HepG2 (cell line): ENCODE measurements around the gene SNRNP48. TPM values are rescaled to one million over a fixed set of nuclear protein-coding genes. Genes with fewer than 3 reads are reported as not detected.

Experiments used
- JUNB ChIP-seq: sonication (generic); formaldehyde crosslinking; IDR thresholded peaks from 2 replicates; pipeline ENCODE4 v1.8.0; 2022; ENCODE audit warnings: missing genetic modification reagents, mild to moderate bottlenecking, borderline replicate concordance
- MAF1 ChIP-seq: sonication (generic); formaldehyde crosslinking; IDR thresholded peaks from 2 replicates; pipeline ENCODE4 v1.5.0; 2020; ENCODE audit warnings: missing genetic modification reagents, borderline replicate concordance
- MLLT10 ChIP-seq: sonication (generic); formaldehyde crosslinking; IDR thresholded peaks from 2 replicates; pipeline ENCODE4 v1.4.0; 2020; ENCODE audit warnings: missing genetic modification reagents
- PHF21A ChIP-seq: sonication (generic); formaldehyde crosslinking; IDR thresholded peaks from 2 replicates; pipeline ENCODE4 v1.5.0; 2020; ENCODE audit warnings: mild to moderate bottlenecking, missing genetic modification reagents
- POLR2AphosphoS2 ChIP-seq: IDR thresholded peaks from 2 replicates; pipeline ENCODE4 v1.6.1; 2011; ENCODE audit warnings: low read depth, low read length, improper control_type of control experiment
- RBM22 ChIP-seq: fragments of 200-400 bp; formaldehyde crosslinking; optimal IDR thresholded peaks from 2 replicates; pipeline ENCODE3; 2017; ENCODE audit warnings: mild to moderate bottlenecking, low read length, moderate library complexity
- SALL1 ChIP-seq: sonication (generic); formaldehyde crosslinking; IDR thresholded peaks from 2 replicates; pipeline ENCODE4 v1.8.0; 2022; ENCODE audit warnings: mild to moderate bottlenecking, missing genetic modification reagents
- SATB2 ChIP-seq: sonication (generic); formaldehyde crosslinking; IDR thresholded peaks from 2 replicates; pipeline ENCODE4 v1.5.0; 2020; ENCODE audit warnings: missing genetic modification reagents
- SPEN ChIP-seq: sonication (generic); formaldehyde crosslinking; IDR thresholded peaks from 2 replicates; pipeline ENCODE4 v1.5.1; 2020; ENCODE audit warnings: low read depth, mild to moderate bottlenecking, missing genetic modification reagents
- THYN1 ChIP-seq: sonication (generic); formaldehyde crosslinking; IDR thresholded peaks from 2 replicates; pipeline ENCODE4 v1.8.1; 2023; ENCODE audit warnings: low read depth, mild to moderate bottlenecking, moderate library complexity, missing genetic modification reagents, borderline replicate concordance
- ZNF557 ChIP-seq: sonication (generic); formaldehyde crosslinking; IDR thresholded peaks from 2 replicates; pipeline ENCODE4 v1.4.0; 2020; ENCODE audit warnings: missing genetic modification reagents
- polyA plus RNA-seq, 8 experiments: library from polyadenylated mRNA; depleted of rRNA in 3 of 8; stranded (reverse) in 7 of 8; unstranded in 1 of 8; fragments of >200 nt; fragmentation: Illumina TruSeq in 4 of 8; extraction: Trizol in 4 of 8; gene quantifications; 2 replicates each; pipeline versions ENCODE4 v1.2.1 to v1.2.3, GENCODE V29; 2011 to 2016; ENCODE audit warnings: low read depth in 4 of 8, missing spikeins in 1 of 8, mixed read lengths in 1 of 8; ENCODE audit not compliant: insufficient read depth in 1 of 8
- total RNA-seq, 5 experiments: library from RNA; depleted of rRNA; stranded (reverse); fragments of >200 nt; fragmentation: Illumina TruSeq; extraction: Trizol; gene quantifications; 2 replicates each; pipeline ENCODE4 v1.2.3, GENCODE V29; 2016; ENCODE audit warnings: low read depth in 1 of 5
- TF ChIP-seq, protein P1 (sequence below): sonication (generic); formaldehyde crosslinking; conservative IDR thresholded peaks from 2 replicates; pipeline ENCODE4 v1.8.0; 2022; ENCODE audit warnings: low read depth, missing genetic modification reagents
- TF ChIP-seq, protein P2 (sequence below): sonication (generic); formaldehyde crosslinking; IDR thresholded peaks from 2 replicates; pipeline ENCODE4 v1.9.0; 2022; ENCODE audit warnings: low read depth, missing genetic modification reagents
- TF ChIP-seq, protein P3 (sequence below), 2 experiments: sonication (generic) in 1 of 2; formaldehyde crosslinking in 1 of 2; IDR thresholded peaks; 2 replicates each; pipeline versions ENCODE4 v1.4.0 to v1.6.1; 2016 to 2020; ENCODE audit warnings: borderline replicate concordance in 1 of 2, low read depth in 1 of 2, mild to moderate bottlenecking in 1 of 2, missing genetic modification reagents in 1 of 2
- TF ChIP-seq, protein P4 (sequence below): sonication (generic); formaldehyde crosslinking; IDR thresholded peaks from 2 replicates; pipeline ENCODE4 v1.4.0; 2020; ENCODE audit warnings: mild to moderate bottlenecking, missing genetic modification reagents
- TF ChIP-seq, protein P5 (sequence below): IDR thresholded peaks from 2 replicates; pipeline ENCODE4 v1.6.1; 2016; ENCODE audit warnings: control low read depth

Gene SNRNP48
- total and polyA plus RNA-seq, 2 of the 13 experiments (the other 11 are each of a cell fraction or from before 2014, with no cell fraction given) = 17.5 to 47.5 TPM

DNA sequence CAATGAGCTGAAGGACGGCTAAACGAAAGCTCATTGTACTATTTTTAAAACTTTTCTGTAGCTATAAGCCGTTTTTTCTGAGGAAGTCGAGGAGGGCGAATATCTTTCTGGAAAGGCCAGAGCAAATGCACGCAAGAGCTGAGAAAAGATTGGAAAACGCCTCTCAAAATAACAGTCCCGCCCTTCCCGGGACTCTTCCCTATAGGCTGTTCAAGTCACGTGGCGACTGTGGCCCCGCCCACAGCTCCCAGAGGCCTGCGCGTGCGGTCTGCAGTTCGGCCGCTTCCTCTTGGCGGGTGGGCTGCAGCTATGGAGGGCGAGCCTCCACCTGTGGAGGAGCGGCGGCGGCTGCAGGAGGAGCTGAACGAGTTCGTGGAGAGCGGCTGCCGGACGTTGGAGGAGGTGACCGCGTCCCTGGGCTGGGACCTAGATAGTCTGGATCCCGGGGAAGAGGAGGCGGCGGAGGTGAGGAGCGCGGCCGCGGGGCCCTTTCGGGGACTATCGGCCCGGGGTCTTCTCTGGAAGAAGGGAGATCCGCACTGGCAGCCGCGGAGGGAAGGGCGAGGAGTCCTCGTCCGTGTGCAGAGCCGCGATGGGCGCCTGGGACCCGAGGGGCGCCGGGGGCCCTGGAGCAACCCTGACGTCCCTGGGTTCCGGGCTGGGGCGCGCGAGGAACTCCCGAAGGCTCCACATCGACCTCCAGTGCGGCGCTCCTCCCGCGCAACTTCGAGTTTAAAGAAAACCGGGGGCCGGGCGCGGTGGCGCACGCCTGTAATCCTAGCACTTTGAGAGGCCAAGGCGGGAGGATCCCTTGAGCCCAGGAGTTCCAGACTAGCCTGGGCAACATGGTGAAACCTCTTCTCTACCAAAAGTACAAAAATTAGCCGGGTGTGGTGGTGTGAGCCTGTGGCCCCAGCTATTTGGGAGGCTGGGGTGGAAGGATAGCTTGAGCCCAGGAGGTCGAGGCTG, at the start of gene SNRNP48 (continued):
- TF ChIP-seq ZNF557 (CRISPR knock-in tag) (peak; percentile 35; the same call in 1 of the 2 replicates), MLLT10 (CRISPR knock-in tag) (no peak), JUNB (CRISPR knock-in tag) (0 out of 2 replicates have a peak, but pooled peaks have one; percentile 32), THYN1 (CRISPR knock-in tag) (no peak), SPEN (CRISPR knock-in tag) (peak; percentile 95), POLR2AphosphoS2 (no peak), PHF21A (CRISPR knock-in tag) (no peak; the same call in 1 of the 2 replicates), SATB2 (no peak), SALL1 (CRISPR knock-in tag) (peak; percentile 91), MAF1 (CRISPR knock-in tag) (peak; percentile 6; the same call in 1 of the 2 replicates), RBM22 (peak; percentile 59)
- TF ChIP-seq, protein P1, sequence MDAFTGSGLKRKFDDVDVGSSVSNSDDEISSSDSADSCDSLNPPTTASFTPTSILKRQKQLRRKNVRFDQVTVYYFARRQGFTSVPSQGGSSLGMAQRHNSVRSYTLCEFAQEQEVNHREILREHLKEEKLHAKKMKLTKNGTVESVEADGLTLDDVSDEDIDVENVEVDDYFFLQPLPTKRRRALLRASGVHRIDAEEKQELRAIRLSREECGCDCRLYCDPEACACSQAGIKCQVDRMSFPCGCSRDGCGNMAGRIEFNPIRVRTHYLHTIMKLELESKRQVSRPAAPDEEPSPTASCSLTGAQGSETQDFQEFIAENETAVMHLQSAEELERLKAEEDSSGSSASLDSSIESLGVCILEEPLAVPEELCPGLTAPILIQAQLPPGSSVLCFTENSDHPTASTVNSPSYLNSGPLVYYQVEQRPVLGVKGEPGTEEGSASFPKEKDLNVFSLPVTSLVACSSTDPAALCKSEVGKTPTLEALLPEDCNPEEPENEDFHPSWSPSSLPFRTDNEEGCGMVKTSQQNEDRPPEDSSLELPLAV (CRISPR knock-in tag) = no peak
- TF ChIP-seq, protein P2, sequence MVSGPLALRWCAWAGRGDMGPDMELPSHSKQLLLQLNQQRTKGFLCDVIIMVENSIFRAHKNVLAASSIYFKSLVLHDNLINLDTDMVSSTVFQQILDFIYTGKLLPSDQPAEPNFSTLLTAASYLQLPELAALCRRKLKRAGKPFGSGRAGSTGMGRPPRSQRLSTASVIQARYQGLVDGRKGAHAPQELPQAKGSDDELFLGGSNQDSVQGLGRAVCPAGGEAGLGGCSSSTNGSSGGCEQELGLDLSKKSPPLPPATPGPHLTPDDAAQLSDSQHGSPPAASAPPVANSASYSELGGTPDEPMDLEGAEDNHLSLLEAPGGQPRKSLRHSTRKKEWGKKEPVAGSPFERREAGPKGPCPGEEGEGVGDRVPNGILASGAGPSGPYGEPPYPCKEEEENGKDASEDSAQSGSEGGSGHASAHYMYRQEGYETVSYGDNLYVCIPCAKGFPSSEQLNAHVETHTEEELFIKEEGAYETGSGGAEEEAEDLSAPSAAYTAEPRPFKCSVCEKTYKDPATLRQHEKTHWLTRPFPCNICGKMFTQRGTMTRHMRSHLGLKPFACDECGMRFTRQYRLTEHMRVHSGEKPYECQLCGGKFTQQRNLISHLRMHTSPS (CRISPR knock-in tag) = no peak
- TF ChIP-seq, protein P3, sequence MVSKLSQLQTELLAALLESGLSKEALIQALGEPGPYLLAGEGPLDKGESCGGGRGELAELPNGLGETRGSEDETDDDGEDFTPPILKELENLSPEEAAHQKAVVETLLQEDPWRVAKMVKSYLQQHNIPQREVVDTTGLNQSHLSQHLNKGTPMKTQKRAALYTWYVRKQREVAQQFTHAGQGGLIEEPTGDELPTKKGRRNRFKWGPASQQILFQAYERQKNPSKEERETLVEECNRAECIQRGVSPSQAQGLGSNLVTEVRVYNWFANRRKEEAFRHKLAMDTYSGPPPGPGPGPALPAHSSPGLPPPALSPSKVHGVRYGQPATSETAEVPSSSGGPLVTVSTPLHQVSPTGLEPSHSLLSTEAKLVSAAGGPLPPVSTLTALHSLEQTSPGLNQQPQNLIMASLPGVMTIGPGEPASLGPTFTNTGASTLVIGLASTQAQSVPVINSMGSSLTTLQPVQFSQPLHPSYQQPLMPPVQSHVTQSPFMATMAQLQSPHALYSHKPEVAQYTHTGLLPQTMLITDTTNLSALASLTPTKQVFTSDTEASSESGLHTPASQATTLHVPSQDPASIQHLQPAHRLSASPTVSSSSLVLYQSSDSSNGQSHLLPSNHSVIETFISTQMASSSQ (IDR thresholded peaks at IDR 0.05; ENCODE audit: low read depth) = no peak
- TF ChIP-seq, protein P3 (CRISPR knock-in tag; IDR thresholded peaks at IDR 0.05; ENCODE audit: borderline replicate concordance) = peak; percentile 82; the same call in 1 of the 2 replicates
- TF ChIP-seq, protein P4, sequence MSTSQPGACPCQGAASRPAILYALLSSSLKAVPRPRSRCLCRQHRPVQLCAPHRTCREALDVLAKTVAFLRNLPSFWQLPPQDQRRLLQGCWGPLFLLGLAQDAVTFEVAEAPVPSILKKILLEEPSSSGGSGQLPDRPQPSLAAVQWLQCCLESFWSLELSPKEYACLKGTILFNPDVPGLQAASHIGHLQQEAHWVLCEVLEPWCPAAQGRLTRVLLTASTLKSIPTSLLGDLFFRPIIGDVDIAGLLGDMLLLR = 0 out of 2 replicates have a peak, but pooled peaks have one; percentile 74
- TF ChIP-seq, protein P5, sequence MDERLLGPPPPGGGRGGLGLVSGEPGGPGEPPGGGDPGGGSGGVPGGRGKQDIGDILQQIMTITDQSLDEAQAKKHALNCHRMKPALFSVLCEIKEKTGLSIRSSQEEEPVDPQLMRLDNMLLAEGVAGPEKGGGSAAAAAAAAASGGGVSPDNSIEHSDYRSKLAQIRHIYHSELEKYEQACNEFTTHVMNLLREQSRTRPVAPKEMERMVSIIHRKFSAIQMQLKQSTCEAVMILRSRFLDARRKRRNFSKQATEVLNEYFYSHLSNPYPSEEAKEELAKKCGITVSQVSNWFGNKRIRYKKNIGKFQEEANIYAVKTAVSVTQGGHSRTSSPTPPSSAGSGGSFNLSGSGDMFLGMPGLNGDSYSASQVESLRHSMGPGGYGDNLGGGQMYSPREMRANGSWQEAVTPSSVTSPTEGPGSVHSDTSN (CRISPR knock-in tag) = no peak
